Activated T-helper 2 cell treated with anti-CD3 and anti-CD28 coated beads, Interferon-gamma antibody, Interleukin-2, Interleukin-4, amounts not matched to agents 10 μg/mL and 5 μg/mL and 100 μg/mL, durations not matched to agents 14 hours and 24 hours and 36 hours (primary cell): ENCODE measurements around the gene POLR3A. TPM values are rescaled to one million over a fixed set of nuclear protein-coding genes. Genes with fewer than 3 reads are reported as not detected.
"Not testable (repeated sequence)": the region's sequence is repeated elsewhere in the genome, so short reads cannot be mapped to it uniquely, and the experiment has no call there.

Source experiments
- DNase-seq: peaks from one replicate; pipeline ENCODE4 v3.0.0; 2021; ENCODE audit warnings: low spot score
- H3K27ac Mint-ChIP-seq: one replicate; pipeline ENCODE4 v1.8.0; 2021; ENCODE audit warnings: mixed read lengths
- H3K27me3 Mint-ChIP-seq: one replicate; pipeline ENCODE4 v1.8.0; 2021; ENCODE audit warnings: low read depth, mixed read lengths
- H3K36me3 Mint-ChIP-seq: one replicate; pipeline ENCODE4 v1.8.0; 2021; ENCODE audit warnings: low read depth, mixed read lengths
- H3K4me1 Mint-ChIP-seq: one replicate; pipeline ENCODE4 v1.8.0; 2021; ENCODE audit warnings: low read depth, mixed read lengths
- H3K4me3 Mint-ChIP-seq: one replicate; pipeline ENCODE4 v1.8.0; 2021; ENCODE audit warnings: low read depth, mild to moderate bottlenecking, moderate library complexity, mixed read lengths
- H3K9me3 Mint-ChIP-seq: one replicate; pipeline ENCODE4 v1.8.0; 2021; ENCODE audit warnings: mixed read lengths
- intact Hi-C: fragments of 100-400 bp; cut with micrococcal nuclease; formaldehyde crosslinking; loops from one replicate; pipeline ENCODE4 v1.15.1; 2023
- total RNA-seq: library from RNA; stranded (reverse); gene quantifications from 2 replicates; pipeline ENCODE4 v1.2.3, GENCODE V29; 2022

The POLR3A gene
- total RNA-seq, 1 donor from 2014 or later, result 23.5 TPM

DNA sequence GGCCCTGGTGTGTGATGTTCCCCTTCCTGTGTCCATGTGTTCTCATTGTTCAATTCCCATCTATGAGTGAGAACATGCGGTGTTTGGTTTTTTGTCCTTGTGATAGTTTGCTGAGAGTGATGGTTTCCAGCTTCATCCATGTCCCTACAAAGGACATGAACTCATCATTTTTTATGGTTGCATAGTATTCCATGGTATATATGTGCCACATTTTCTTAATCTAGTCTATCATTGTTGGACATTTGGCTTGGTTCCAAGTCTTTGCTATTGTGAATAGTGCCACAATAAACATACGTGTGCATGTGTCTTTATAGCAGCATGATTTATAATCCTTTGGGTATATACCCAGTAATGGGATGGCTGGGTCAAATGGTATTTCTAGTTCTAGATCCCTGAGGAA, 35.6 kb upstream of the POLR3A start:
- H3K4me1 Mint-ChIP-seq, result peaks cover 19% of the 10 kb centered on the region
- H3K4me3 Mint-ChIP-seq, H3K36me3 Mint-ChIP-seq, intact Hi-C loops, H3K27ac Mint-ChIP-seq, H3K27me3 Mint-ChIP-seq, DNase-seq, H3K9me3 Mint-ChIP-seq: not testable (repeated sequence)

DNA sequence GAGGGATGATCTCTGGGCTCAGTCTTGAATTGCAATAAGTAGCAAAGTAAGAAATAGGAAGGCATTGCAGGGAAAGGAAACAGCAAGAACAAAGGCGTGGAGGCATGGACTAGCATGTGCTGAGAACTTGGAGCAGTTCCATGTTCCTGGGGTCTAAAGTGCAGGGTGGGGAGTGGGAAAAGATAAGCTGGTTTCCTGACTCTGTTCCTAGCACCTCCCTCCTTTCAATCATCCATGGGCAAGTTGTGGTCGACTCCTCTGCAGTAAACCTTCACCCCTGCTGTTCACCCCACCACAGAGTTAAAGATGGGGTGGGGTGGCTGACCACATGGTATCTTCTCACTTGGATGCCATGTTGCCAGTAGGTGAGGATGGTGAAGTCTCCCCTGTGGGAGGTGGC, 33.9 kb upstream of the POLR3A start:
- no peak overlapping the region for H3K27ac Mint-ChIP-seq
- intact Hi-C loops, result no loop called here
- H3K4me3 Mint-ChIP-seq, result no peak overlapping the region
- DNase-seq, result no peak
- H3K36me3 Mint-ChIP-seq, result no peaks in the 10 kb centered on the region
- H3K4me1 Mint-ChIP-seq, result peaks cover 19% of the 10 kb centered on the region
- no peaks in the 10 kb centered on the region for H3K27me3 Mint-ChIP-seq
- no peaks in the 10 kb centered on the region for H3K9me3 Mint-ChIP-seq

DNA sequence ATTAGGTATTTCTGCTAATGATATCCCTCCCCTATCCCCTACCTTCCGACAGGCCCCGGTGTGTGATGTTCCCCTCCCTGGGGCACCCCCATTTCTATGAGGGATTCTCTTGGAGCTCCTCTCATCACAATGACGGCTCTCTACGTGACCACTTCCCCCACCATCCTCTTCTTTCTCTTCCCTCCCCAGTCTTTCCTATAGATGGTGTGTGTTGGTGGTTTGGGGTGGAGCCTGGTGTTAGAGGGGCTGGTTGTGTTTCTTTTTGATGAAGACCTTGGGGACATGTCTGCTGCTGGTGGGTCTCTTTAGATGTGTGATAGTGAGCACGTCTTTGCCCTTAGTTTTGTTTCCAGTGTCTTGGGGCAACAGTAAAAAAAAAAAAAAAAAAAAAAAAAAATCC, 33.0 kb upstream of the POLR3A start:
- Mint-ChIP-seq H3K4me3 (no peak overlapping the region), H3K27me3 (no peaks in the 10 kb centered on the region), H3K4me1 (peaks cover 21% of the 10 kb centered on the region), H3K36me3 (no peaks in the 10 kb centered on the region), H3K27ac (peak overlapping the region; percentile 58), H3K9me3 (no peaks in the 10 kb centered on the region)
- no peak for DNase-seq
- intact Hi-C loops, result no loop called here

DNA sequence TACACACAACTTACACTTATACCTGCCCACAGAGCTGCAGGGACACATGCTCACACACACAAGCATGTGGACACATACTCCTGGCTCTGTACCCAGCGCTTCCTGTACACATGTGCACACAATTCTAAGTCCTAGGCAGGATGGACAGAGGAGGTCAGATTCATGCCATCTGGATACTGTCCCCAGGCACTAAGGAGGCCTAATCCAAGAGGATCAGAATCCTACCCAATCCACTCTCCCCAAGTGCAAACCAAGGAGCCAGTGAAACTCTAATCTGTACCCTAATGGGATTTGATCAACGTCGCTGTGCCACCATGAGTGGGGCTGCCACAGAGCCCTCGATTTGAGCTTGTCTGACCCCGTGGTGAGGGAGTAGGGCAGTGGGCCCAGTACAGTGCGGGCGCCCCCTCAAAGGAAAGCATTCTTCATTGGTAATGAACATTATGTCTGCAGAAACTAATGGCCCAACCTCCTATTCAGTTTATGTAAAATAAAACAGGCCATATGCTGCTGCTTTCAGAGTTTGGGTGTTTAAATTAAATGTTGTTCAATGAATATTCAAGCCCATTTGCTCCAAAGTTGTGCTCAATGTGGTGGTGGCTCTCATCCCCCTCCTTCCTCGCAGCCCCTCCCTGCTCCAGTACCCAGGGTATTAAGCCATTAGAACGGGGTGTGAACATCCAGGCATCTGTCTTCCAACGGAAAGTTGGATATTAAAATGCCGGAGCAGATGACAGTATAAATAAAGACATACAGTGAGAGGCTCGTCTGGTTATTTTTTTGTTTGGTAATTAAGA, 30.8 kb upstream of the POLR3A start:
- Mint-ChIP-seq H3K27me3 (no peaks in the 10 kb centered on the region), H3K4me1 (peaks cover 19% of the 10 kb centered on the region), H3K36me3 (no peaks in the 10 kb centered on the region), H3K27ac (no peak overlapping the region), H3K9me3 (no peaks in the 10 kb centered on the region), H3K4me3 (no peak overlapping the region)
- DNase-seq, result no peak
- intact Hi-C loops, result no loop called here

DNA sequence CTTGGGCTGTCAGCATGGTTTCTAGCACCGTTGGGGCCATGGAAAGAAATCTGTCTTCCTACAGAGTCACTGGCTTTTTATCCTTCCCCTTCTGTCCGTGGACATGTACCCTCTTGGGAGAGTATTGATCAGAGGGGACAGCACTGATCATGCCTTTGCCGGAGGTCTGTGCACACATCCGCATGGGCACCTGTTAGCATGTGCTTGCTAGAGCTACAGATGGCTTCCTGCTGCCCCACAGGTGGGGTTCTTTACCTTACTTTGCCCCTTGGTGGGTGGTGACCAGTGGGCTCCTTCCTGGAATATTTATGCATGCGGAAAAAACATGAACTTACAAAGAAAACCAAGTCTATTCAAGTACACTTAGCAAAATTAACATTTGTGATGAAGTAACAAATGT, 29.2 kb upstream of the POLR3A start:
- intact Hi-C loops, result no loop called here
- no peaks in the 10 kb centered on the region for H3K27me3 Mint-ChIP-seq

DNA sequence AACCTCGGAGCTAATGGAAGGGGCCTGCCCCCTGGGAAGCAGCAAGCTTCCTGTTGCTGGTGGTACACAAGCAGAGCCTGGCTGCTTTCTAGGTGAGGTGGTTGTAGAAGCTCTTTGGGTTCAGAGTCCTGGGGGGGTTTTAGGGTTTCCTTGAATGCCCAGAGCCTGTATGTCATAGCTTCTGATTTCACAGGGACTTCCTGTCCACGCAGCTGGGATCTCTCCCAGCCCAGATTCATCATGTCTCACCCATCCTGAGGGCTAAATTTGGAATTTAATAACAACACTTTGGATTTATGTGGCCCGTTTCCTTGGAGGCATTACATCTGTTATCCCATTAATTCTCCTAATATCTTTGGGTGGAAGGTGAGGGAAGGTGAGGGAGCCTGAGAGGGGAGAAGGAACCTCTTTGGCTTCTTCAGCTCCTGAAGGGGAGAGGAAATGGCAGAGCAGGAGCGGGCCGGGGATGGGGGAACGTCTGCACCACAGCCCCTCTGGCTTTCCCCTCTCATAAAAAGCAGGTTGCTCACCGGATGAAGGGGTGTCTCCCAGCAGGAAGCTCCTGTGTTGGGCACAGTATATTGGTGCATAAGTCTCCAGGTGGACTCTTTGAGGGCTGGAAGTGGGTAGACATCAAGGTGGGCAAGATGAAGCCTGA, 24.0 kb upstream of the POLR3A start:
- DNase-seq, result no peak
- H3K27me3 Mint-ChIP-seq, result no peaks in the 10 kb centered on the region
- no peaks in the 10 kb centered on the region for H3K36me3 Mint-ChIP-seq
- peaks cover 6% of the 10 kb centered on the region for H3K4me1 Mint-ChIP-seq
- no peak overlapping the region for H3K4me3 Mint-ChIP-seq
- H3K9me3 Mint-ChIP-seq, result no peaks in the 10 kb centered on the region
- intact Hi-C loops, result no loop called here
- no peak overlapping the region for H3K27ac Mint-ChIP-seq

More for the DNA sequence above, 29.2 kb upstream of the POLR3A start:
- no peak for DNase-seq
- Mint-ChIP-seq H3K27ac (no peak overlapping the region), H3K9me3 (no peaks in the 10 kb centered on the region), H3K4me1 (peaks cover 17% of the 10 kb centered on the region), H3K36me3 (no peaks in the 10 kb centered on the region), H3K4me3 (no peak overlapping the region)

DNA sequence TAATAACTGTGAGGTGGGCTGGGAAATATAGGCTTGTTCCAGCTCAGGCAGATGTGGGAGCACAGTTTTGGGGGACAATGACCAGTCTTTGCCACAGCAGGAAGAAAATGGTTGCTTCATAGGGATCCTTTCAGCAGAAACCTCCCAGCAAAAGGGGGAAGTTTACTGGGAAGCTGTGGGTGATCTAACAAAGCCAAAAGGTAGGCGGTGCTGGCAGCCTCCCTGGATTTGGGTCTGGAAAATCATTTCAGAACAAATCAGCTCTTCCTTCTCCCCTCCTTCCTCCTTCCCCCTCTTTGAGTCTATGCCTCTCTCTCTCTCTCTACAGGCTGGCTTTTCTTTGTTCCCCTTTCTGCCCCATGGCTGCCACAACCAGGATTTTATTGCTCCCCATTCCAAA, 20.5 kb upstream of the POLR3A start:
- H3K27me3 Mint-ChIP-seq, result no peaks in the 10 kb centered on the region
- no peak overlapping the region for H3K27ac Mint-ChIP-seq
- intact Hi-C loops, result loop anchor here (5.0 kb wide), 2 partner anchors 372 to 1192 kb away; no protein-coding TSS in a partner anchor
- no peaks in the 10 kb centered on the region for H3K9me3 Mint-ChIP-seq
- no peaks in the 10 kb centered on the region for H3K36me3 Mint-ChIP-seq
- H3K4me1 Mint-ChIP-seq, result peaks cover 2% of the 10 kb centered on the region
- H3K4me3 Mint-ChIP-seq, result no peak overlapping the region
- DNase-seq, result no peak

DNA sequence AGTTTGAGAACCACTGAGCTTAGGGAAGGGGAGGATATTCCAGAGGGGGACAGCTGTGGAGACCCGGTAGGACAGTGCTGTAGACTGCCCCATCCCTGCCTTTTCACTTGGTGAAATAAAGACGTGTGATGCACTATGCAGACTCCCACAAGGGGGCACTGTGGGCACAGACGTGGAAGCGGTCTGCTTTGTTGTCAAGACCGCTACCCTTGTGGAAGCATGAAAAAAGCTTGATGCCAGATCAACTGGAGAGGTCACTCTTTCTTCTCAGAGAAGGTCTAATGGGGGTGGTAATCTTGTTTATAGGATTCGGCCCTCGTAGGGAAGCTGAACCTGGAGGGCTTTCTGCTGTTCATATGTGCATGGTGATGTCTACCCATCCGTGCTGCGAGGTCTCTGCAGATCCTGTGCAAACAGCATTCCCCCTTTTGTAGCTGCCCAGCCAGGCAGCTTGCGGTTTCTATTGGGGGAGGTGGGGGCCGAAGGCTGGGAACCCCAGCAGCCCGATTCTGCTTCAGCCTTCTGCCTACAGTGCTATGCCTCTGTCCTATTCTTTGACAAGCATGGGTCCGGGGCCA, 18.1 kb upstream of the POLR3A start:
- H3K27ac Mint-ChIP-seq, result no peak overlapping the region
- no peaks in the 10 kb centered on the region for H3K27me3 Mint-ChIP-seq
- peaks cover 9% of the 10 kb centered on the region for H3K36me3 Mint-ChIP-seq
- no peak overlapping the region for H3K4me3 Mint-ChIP-seq
- H3K4me1 Mint-ChIP-seq, result peaks cover 10% of the 10 kb centered on the region
- no peaks in the 10 kb centered on the region for H3K9me3 Mint-ChIP-seq
- peak; percentile 68 for DNase-seq
- intact Hi-C loops, result loop anchor here (1.0 to 5.0 kb wide), 4 partner anchors 256 to 1195 kb away; no protein-coding TSS in a partner anchor

DNA sequence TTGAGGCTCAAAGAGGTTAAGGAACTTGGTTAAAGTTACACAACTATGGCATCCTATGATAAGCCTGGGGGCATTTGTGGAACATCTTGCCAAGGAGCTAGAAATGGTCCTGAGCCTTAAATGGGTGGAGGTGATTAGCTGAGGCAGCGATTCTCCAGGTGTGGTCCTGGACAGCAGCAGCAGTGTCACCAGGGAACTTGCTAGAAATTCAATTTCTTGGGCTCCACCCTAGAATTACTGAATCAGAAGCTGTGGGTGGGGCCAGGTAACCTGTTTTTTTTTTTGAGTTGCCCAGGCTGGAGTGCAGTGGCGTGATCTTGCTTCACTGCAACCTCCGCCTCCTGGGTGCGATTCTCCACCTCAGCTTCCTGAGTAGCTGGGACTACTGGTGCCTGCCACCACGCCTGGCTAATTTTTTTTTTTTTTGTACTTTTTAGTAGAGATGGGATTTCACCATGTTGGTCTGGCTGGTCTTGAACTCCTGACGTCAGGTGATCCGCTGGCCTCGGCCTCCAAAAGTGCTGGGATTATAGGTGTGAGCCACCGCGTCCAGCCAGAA, 17.5 kb upstream of the POLR3A start:
- DNase-seq, result no peak
- intact Hi-C loops, result loop anchor here (1.0 to 5.0 kb wide), 4 partner anchors 257 to 1196 kb away; no protein-coding TSS in a partner anchor
- H3K27ac Mint-ChIP-seq, result no peak overlapping the region
- H3K4me1 Mint-ChIP-seq, result peaks cover 13% of the 10 kb centered on the region
- H3K27me3 Mint-ChIP-seq, result no peaks in the 10 kb centered on the region
- no peak overlapping the region for H3K4me3 Mint-ChIP-seq
- H3K36me3 Mint-ChIP-seq, result peaks cover 13% of the 10 kb centered on the region
- H3K9me3 Mint-ChIP-seq, result no peaks in the 10 kb centered on the region

DNA sequence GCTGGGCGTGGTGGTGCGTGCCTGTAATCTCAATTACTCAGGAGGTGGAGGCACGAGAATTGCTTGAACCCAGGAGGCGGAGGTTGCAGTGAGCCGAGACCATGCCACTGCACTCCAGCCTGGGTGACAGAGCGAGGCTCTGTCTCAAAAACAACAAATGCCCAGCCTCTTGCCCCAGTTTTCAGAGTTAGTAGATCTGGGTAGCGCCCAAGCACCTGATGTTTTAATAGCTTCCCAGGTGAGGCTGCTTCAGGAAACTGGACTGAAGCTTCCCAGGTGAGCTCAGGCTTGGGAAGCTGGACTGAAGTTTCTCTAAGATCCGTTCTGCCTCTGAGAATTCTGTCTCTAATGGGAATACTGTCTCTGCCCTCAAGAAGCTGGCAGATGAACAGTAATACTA, 16.5 kb upstream of the POLR3A start:
- no peaks in the 10 kb centered on the region for H3K27me3 Mint-ChIP-seq
- H3K27ac Mint-ChIP-seq, result no peak overlapping the region
- H3K4me3 Mint-ChIP-seq, result no peak overlapping the region
- DNase-seq, result no peak
- intact Hi-C loops, result loop anchor here (5.0 kb wide), 2 partner anchors 376 to 1196 kb away; no protein-coding TSS in a partner anchor
- H3K36me3 Mint-ChIP-seq, result peaks cover 22% of the 10 kb centered on the region
- peaks cover 21% of the 10 kb centered on the region for H3K4me1 Mint-ChIP-seq
- no peaks in the 10 kb centered on the region for H3K9me3 Mint-ChIP-seq

DNA sequence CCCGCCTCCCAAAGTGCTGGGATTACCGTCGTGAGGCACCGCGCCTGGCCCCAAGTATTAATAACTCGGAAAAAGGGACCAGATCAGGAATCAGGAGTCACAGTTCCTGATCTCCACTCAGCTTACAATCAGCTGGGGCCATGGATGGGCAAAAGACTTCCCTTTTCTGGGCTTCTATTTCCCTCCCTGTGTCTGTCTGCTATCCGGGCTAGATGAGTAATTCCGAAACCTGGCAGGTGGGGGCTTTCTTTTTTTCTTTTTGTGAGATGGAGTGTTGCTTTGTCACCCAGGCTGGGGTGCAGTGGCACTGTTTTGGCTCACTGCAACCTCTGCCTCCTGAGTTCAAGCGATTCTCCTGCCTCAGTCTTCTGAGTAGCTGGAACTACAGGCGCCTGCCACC, 15.9 kb upstream of the POLR3A start:
- Mint-ChIP-seq H3K36me3 (peaks cover 28% of the 10 kb centered on the region), H3K27me3 (no peaks in the 10 kb centered on the region), H3K9me3 (no peaks in the 10 kb centered on the region), H3K27ac (peak overlapping the region; percentile 18), H3K4me1 (peaks cover 21% of the 10 kb centered on the region), H3K4me3 (no peak overlapping the region)
- intact Hi-C loops, result loop anchor here (5.0 kb wide), 2 partner anchors 377 to 1197 kb away; no protein-coding TSS in a partner anchor
- peak; percentile 15 for DNase-seq

DNA sequence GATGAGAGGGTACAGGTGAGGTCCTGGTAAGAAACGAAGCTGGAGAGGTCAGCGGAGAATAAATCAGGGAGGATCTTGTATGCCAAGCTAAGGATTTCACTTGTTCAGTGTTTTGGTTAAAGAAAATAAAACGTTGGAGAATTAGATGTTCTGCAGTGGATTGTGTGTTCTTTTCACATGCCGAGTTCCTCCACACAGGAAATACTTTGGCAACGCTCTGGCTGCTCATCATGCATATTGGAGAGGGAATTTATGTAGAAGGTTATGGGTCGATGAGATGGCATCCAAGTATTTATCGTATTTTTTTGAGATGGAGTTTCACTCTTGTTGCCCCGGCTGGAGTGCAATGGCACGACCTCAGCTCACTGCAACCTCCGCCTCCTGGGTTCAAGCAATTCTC, 15.4 kb upstream of the POLR3A start:
- no peaks in the 10 kb centered on the region for H3K27me3 Mint-ChIP-seq
- intact Hi-C loops, result loop anchor here (5.0 kb wide), 2 partner anchors 378 to 1198 kb away; no protein-coding TSS in a partner anchor
- H3K4me3 Mint-ChIP-seq, result no peak overlapping the region
- H3K36me3 Mint-ChIP-seq, result peaks cover 32% of the 10 kb centered on the region
- peaks cover 23% of the 10 kb centered on the region for H3K4me1 Mint-ChIP-seq
- peak overlapping the region; percentile 18 for H3K27ac Mint-ChIP-seq
- no peak for DNase-seq
- H3K9me3 Mint-ChIP-seq, result no peaks in the 10 kb centered on the region
